T-helper 2 cell treated with Interferon-gamma antibody and Interleukin-4, amounts not matched to agents 100 ng/mL and 5 ng/mL, for 36 hours (primary cell): ENCODE measurements around the gene NYNRIN. TPM values are rescaled to one million over a fixed set of nuclear protein-coding genes. Genes with fewer than 3 reads are reported as not detected.
"Not testable (repeated sequence)": the region's sequence is repeated elsewhere in the genome, so short reads cannot be mapped to it uniquely, and the experiment has no call there.

ENCODE experiments used
- intact Hi-C: fragments of 100-400 bp; cut with micrococcal nuclease; formaldehyde crosslinking; loops from one replicate; pipeline ENCODE4 v1.15.1; 2023
- total RNA-seq: library from RNA; stranded (reverse); gene quantifications from 2 replicates; pipeline ENCODE4 v1.2.3, GENCODE V29; 2022

Gene NYNRIN
- total RNA-seq, 1 donor from 2014 or later = 0.14 TPM

DNA sequence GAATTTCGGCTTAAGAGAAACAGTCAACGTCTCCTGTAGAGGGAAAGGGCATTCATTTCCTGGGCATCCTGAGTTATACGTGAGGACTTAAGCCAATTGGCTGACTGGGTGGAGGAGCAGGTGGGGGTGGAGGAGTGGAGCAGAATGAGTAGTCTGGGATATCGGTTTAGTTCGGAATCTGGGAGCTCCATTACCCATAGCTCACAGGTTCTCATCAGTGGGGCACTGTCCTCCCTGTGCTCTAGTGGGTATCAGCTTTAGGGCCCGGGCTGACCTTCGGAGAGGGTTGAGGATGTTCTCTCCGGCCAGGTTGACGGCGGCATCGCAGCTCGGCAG, 43.1 kb downstream of the NYNRIN start:
- intact Hi-C loops = loop anchor here (1.0 to 5.0 kb wide), 7 partner anchors 11 to 245 kb away; partner anchors contain the start of genes CHMP4A, GMPR2, NEDD8 and RABGGTA

DNA sequence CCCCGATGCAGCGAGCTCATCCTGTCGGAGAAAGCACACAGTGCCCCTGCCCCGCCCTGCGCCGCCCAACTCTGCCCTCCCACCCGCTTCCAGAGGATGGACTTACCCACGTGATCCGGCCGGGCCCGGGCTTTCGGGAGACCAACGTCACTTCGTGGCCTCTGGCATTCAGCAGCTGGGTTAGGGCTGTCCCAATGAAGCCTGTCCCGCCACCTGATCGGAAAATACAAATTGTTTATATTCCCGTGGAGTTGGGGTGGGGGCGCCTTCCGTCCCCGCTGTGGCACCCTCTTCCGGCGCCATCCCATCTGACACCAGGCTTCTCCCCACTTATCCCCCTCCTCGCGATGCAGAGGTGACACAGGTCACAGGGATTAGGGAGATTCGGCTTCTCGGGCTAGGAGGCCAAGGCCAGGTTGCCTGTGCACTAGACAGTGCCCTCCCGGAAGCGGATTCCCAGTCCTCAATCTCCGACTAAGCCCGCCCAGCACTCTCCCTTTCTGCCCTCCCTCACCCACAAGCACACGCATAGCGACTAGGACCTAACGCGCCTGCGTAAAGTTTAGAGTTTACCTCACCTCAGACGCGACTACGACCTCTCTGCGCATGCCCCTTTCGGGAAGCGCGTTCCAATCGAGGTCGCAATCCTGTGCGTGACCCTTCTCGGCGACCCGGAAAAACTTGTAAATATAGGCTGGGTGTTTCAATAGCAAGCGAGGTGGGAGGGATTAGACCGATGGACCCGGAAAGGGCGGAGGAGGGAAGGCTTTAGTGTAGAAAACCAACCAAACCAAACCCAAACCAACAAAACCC, 43.6 kb downstream of the NYNRIN start, which contains the start of gene SDR39U1:
Gene SDR39U1, minus strand, starts transcription at position 537 of the 813 bp plus-strand sequence. Its CDS starts 7 bp downstream, at position 530.
- intact Hi-C loops = loop anchor here (1.0 to 5.0 kb wide), 7 partner anchors 11 to 245 kb away; partner anchors contain the start of genes CHMP4A, GMPR2, NEDD8 and RABGGTA

DNA sequence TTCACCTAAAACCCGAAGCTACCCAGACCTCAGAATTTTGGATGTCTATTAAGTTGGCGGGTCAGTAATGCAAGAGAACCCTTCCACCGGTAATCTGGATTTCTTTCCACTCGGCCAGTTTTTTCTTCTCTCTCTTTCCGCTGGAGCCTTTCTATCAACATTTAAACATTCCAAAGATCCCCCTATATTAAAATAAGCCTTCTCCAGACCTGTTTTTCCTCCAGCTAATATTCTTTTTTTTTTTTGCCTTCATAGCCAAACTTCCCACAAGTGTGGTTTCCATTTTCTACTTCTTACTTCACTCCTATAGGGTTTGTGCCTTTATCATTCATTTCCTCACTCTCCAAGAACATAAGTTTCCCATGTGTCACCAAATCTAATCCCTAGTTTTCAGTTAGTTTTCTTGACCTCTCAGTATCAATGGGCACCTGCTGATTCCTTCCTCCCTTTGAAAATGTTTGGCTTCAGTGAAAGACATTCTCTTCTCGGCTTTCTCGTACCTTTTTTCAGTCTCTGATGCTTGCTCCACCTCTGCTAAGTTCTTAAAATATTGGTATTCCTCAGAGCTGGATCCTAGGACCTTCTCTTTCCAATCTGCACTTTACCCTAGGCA, 44.4 kb downstream of the NYNRIN start:
- intact Hi-C loops = loop anchor here (2.0 to 5.0 kb wide), 2 partner anchors 236 to 246 kb away; partner anchors contain the start of gene TM9SF1

DNA sequence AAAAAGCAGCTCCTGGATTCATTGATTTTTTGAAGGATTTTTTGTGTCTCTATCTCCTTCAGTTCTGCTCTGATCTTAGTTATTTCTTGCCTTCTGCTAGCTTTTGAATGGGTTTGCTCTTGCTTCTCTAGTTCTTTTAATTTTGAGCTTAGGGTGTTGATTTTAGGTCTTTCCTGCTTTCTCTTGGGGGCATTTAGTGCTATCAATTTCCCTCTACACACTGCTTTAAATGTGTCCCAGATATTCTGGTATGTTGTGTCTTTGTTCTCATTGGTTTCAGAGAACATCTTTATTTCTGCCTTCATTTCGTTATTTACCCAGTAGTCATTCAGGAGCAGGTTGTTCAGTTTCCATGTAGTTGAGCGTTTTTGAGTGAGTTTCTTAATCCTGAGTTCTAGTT, 52.0 kb downstream of the NYNRIN start:
- intact Hi-C loops = not testable (repeated sequence)

DNA sequence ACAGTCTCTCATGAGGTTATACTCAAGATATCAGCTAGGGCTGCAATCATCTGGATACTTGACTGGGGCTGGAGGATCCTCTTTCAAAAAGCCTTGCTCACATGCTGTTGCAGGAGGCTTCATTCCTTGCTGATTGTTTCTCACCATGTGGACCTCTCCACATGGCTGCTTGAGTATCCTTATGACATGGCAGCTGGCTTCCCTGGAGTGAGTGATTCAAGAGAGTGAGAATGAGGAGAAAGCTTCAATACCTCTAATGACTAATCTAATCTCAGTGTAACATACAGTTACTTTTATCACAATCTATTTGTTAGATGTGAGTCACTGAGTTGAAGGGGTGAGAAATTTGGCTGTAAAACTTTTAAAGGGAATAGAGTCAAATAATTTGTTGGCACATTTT, 58.2 kb downstream of the NYNRIN start:
- intact Hi-C loops = no loop called here

DNA sequence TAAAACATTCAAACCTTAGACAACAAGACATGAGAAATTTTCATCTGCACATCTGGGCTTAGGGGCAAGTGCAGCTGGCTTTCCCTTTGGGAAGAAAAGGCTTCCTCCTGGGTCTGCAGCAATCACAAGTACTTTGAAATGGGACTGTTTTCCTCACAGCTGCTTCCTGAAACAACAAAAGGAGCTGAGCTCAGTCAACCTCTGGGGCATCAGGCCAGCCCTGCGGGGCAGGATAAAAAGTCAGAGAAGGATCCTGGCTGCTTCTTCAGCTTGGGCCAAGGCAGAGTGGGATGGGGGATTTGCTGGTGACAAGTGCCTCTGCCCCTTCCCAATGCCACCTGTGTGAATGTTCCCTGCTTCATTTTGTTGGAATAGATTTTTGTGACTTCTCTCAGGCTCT, 59.9 kb downstream of the NYNRIN start:
- intact Hi-C loops = no loop called here

DNA sequence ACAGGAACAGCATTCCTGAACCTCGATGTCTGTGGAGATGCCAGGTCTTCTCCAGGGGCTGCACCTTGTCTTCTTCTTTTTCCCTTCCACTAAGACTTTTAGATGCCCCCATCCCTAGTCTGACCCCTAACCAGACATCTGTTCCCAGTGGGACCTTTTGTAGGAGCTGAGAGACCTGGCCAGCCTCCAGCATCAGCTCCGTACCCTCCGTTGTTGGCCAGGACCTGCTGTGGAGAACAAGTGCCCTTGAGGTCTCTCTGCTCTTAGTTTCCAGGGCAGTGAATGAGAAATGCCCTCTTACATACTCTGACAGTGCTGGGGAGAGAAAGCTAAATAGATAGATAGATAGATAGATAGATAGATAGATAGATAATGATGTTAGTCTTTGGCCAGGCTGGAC, 60.5 kb downstream of the NYNRIN start:
- intact Hi-C loops = no loop called here

DNA sequence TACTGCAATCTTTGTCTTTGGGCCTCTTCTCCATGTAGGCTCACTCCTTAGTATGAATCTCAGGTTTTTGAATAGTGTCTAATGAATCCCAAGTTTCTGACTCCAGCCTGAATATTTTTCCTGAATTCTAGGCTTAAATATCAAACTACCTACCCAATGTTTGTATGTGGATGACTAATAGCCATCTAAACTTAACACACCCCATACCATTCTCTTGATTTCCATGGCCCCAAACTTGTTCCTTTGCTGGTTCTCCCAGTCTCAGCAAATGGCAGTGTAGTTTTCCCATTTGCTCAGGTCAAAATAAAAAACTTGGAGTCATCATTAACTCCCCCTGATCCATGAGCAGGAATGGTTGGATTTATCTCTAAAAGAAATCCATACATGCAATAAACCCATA, 62.5 kb downstream of the NYNRIN start:
- intact Hi-C loops = no loop called here

DNA sequence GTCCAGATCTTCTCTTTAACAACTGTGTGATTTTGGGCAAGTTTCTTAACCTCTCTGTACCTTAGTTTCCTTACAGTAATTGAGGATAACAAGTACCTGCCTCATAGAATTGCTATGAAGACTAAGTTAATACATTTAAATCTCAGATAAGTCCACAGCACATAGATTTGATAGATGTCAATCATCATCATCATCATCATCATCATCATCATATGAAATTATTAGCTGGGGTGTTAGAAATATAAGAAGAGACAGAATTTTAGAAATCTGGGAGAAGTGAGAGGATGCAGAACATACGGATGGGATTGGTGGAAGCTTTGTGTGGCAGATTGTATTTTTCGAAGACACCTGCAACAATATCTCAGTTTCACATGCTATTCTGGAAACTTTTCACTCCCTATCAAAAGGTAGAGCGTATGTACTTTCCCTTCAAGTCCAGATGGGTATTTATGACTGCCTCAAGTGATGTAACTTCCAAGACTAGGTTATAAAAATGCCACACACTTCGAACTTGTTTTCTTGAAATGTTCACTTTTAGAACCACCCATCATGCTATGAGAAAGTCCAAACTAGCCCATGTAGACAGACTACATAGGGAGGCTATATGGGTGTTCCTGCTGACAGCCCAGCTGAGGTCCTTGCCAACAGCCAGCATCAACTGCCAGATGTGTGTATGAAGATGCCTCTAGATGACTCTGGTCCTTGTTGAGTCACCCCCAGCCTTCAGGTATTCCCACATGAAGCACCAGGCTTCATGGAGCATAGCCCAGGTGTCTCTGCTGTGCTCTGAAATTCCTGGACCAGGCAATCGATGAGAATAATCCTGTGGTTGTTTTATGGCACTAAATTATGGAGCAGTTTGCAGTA, 64.4 kb downstream of the NYNRIN start:
- intact Hi-C loops = no loop called here

DNA sequence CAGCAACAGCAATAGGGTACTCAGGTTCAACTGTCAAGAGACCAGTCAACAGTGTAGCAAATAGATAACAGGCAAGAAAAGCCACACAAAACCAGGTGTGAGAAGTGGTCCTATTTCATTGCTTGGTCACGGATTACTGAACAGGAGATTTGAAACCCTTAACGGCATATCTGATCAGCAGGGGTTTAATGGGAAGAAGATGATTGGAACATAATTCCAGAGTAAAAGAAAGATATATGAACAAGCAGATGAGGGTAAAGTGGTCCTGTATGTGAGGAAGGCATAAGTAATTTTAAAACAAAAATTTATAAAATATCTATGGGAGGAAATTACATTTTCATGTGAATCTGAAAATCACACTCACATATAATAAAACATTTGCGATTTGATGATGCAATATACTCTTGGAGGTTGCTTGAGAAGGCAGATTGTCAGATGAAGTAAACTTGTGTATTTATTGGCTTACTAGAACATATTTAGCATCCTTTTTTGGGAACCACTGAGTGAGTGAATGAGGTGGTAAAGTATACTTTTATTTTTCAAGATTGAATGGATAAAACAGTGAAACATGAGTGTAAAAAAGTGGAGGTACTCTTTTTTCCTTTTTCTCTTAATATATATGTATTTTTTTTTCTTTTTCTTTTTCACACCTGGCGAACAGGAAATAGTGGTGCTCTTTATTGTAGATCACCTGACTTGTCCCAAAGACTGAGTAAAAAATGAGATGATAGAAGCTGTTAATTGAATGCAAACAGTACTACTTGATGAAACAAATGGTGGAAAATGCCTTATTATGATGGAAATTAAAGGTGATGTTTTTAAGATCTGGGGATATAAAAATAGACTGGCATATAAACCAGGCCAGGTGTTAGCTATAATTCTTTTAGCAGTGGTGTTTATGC, 65.3 kb downstream of the NYNRIN start:
- intact Hi-C loops = no loop called here

DNA sequence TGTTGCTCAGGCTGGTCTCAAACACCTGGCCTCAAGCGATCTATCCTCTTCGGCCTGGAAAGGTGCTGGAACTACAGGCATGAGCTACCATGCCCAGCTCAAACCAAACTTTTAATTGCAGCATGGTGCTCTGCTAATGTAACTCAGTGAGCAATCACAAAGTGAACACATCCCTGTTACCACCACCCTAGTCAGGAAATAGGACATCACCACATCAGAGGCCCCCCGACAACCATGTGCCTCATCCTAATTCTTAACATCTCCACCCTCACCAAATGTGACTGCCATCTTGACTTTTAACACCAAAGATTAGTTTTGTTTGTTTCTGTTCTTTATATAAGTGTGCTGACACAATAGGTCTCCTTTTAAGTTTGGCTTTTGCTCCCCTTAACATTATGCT, 66.6 kb downstream of the NYNRIN start:
- intact Hi-C loops = no loop called here

DNA sequence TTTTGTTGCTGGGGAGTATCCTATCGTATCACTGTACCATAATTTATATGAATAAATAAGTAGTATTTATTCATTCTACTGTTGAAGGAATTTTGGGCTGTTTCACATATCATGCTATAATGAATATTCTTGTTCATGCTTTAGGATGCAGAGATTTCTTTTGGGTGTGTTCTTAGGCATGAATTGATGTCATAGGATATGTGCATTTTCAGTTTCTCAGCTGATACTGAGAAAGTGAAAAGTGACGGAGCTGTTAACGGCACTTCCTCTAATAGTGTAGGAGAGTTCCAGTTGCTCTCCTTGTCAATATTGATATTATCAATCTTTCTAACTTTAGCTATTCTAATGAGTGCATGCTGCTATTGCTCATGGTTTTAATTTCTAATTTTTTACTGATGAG, 67.0 kb downstream of the NYNRIN start:
- intact Hi-C loops = no loop called here

Other genes starting within 250 kb of the NYNRIN start
- gene IRF9, start 237.7 kb upstream of the NYNRIN start, total RNA-seq = 264 and 265 TPM in 2 replicates
- gene REC8, start 226.9 kb upstream of the NYNRIN start, total RNA-seq = 66.0 and 68.7 TPM in 2 replicates
- 50.2 and 55.0 TPM in 2 replicates for gene IPO4, start 210.2 kb upstream of the NYNRIN start, total RNA-seq
- 41.2 and 42.6 TPM in 2 replicates for gene TM9SF1, start 203.6 kb upstream of the NYNRIN start, total RNA-seq
- 0.34 and 0.39 TPM in 2 replicates for gene TSSK4, start 193.3 kb upstream of the NYNRIN start, total RNA-seq
- gene CHMP4A, start 185.5 kb upstream of the NYNRIN start, total RNA-seq = 85.8 and 90.3 TPM in 2 replicates
- gene MDP1, start 182.9 kb upstream of the NYNRIN start, total RNA-seq = 11.1 and 13.8 TPM in 2 replicates
- gene NEDD8, start 166.6 kb upstream of the NYNRIN start, total RNA-seq = 191 and 199 TPM in 2 replicates
- gene GMPR2, start 166.1 kb upstream of the NYNRIN start, total RNA-seq = 59.8 and 60.9 TPM in 2 replicates
- gene TINF2, start 156.4 kb upstream of the NYNRIN start, total RNA-seq = 129 and 136 TPM in 2 replicates
- gene TGM1, start 135.8 kb upstream of the NYNRIN start, total RNA-seq = 4.1 and 5.6 TPM in 2 replicates
- 45.9 and 54.4 TPM in 2 replicates for gene RABGGTA, start 127.4 kb upstream of the NYNRIN start, total RNA-seq
- 20.7 and 29.6 TPM in 2 replicates for gene DHRS1, start 99.2 kb upstream of the NYNRIN start, total RNA-seq
- gene NOP9, start 99.2 kb upstream of the NYNRIN start, total RNA-seq = 41.3 and 41.6 TPM in 2 replicates
- gene CIDEB, start 91.0 kb upstream of the NYNRIN start, total RNA-seq = 28.6 and 29.5 TPM in 2 replicates
- 16.6 and 17.5 TPM in 2 replicates for gene LTB4R2, start 88.9 kb upstream of the NYNRIN start, total RNA-seq
- 19.2 and 23.4 TPM in 2 replicates for gene LTB4R, start 87.5 kb upstream of the NYNRIN start, total RNA-seq
- gene ADCY4, start 63.9 kb upstream of the NYNRIN start, total RNA-seq = 3.5 and 5.8 TPM in 2 replicates
- gene RIPK3, start 59.0 kb upstream of the NYNRIN start, total RNA-seq = 29.7 and 34.6 TPM in 2 replicates
- 0.09 TPM in 1 of 2 replicates, not detected in the other for gene NFATC4, start 30.8 kb upstream of the NYNRIN start, total RNA-seq
- 5.0 and 5.5 TPM in 2 replicates for gene CBLN3, start 30.7 kb downstream of the NYNRIN start, total RNA-seq
- gene KHNYN, start 31.0 kb downstream of the NYNRIN start, total RNA-seq = 76.6 and 79.3 TPM in 2 replicates
- 48.2 and 56.4 TPM in 2 replicates for gene SDR39U1, start 43.8 kb downstream of the NYNRIN start, total RNA-seq
- gene CMA1, start 109.3 kb downstream of the NYNRIN start, total RNA-seq = not detected in 2 replicates
- gene CTSG, start 177.2 kb downstream of the NYNRIN start, total RNA-seq = 0.18 TPM in 1 of 2 replicates, not detected in the other
- gene GZMH, start 210.7 kb downstream of the NYNRIN start, total RNA-seq = 2.0 and 2.7 TPM in 2 replicates
- gene GZMB, start 235.2 kb downstream of the NYNRIN start, total RNA-seq = 127 and 128 TPM in 2 replicates